Measurements from ENCODE around the gene CLSTN3. TPM values are rescaled to one million over a fixed set of nuclear protein-coding genes. Genes with fewer than 3 reads are reported as not detected.
"Not testable (repeated sequence)": the region's sequence is repeated elsewhere in the genome, so short reads cannot be mapped to it uniquely, and the experiment has no call there.

Gene CLSTN3
- total RNA-seq, 3 donors from 2014 or later (not counting 1 experiment from before 2014, with no cell fraction given) = 59.7 to 95.5 (median 61.0) TPM

DNA sequence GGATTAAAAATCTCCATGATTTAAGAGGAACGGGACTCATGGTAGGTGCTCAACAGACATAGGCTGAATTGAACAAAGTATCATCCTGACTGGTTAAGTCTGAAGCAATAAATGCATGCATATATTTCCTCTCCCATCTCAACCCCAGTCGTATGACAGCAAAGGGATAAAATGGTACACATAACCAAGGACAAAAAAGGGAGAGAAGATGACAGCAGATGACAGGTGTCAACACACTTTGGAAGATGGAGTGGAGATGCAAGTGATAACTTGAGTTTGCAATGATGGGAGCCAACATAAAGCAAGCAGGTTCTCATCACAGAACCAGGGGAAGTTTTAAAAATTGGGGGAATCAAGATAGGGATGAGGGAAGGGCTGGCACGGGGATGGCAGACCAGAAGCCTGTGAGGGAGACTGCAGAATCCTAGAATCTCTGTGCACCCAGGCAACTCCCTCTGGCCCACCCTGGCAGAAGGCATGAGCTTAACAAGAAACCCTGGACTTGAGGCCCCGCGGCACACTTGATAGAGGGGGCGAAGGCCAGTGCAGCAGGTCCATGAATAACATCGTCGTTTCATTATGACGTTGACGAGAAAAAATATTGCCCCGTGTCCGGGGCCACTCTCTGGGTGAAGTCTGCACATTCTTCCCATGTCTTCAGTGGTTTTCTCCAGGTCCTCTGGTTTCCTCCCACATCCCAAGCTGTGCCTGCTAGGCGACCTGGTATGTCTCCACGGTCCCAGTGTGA lies 26.2 kb upstream of the CLSTN3 start:
- Mint-ChIP-seq H3K4me1 (peaks cover 46 to 53% of the 10 kb centered on the region in 2 donors), H3K4me3 (no peak overlapping the region), H3K36me3 (peaks cover 13% of the 10 kb centered on the region), H3K27ac (peak overlapping the region in 1 of 2 donors; percentile 52), H3K9me3 (peaks cover 2 to 5% of the 10 kb centered on the region in 2 donors), H3K27me3 (ENCODE audit: low read depth in 2 of 2) (no peaks in the 10 kb centered on the region)
- Histone ChIP-seq H3K9me3 (ENCODE audit: control insufficient read depth, insufficient read depth, low read length) (no peaks in the 10 kb centered on the region), H3K27ac (ENCODE audit: low read length) (no peak overlapping the region), H3K36me3 (ENCODE audit: control insufficient read depth, insufficient read depth, low read length) (peaks cover 13% of the 10 kb centered on the region), H3K4me3 (ENCODE audit: low read length) (no peak overlapping the region), H3K27me3 (ENCODE audit: control insufficient read depth, insufficient read depth, low read length) (no peaks in the 10 kb centered on the region), H3K4me1 (ENCODE audit: control insufficient read depth, insufficient read depth, low read length) (peaks cover 15% of the 10 kb centered on the region)
- TF ChIP-seq, protein P1, sequence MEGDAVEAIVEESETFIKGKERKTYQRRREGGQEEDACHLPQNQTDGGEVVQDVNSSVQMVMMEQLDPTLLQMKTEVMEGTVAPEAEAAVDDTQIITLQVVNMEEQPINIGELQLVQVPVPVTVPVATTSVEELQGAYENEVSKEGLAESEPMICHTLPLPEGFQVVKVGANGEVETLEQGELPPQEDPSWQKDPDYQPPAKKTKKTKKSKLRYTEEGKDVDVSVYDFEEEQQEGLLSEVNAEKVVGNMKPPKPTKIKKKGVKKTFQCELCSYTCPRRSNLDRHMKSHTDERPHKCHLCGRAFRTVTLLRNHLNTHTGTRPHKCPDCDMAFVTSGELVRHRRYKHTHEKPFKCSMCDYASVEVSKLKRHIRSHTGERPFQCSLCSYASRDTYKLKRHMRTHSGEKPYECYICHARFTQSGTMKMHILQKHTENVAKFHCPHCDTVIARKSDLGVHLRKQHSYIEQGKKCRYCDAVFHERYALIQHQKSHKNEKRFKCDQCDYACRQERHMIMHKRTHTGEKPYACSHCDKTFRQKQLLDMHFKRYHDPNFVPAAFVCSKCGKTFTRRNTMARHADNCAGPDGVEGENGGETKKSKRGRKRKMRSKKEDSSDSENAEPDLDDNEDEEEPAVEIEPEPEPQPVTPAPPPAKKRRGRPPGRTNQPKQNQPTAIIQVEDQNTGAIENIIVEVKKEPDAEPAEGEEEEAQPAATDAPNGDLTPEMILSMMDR (IDR thresholded peaks at IDR 0.05) = no peak
- intact Hi-C loops (cut with micrococcal nuclease) = no loop called here
- DNase-seq = no peak
- no peak for ATAC-seq
- 95% methylated on average over 14 of the region's 14 CpGs for WGBS (ENCODE audit: insufficient coverage)

DNA sequence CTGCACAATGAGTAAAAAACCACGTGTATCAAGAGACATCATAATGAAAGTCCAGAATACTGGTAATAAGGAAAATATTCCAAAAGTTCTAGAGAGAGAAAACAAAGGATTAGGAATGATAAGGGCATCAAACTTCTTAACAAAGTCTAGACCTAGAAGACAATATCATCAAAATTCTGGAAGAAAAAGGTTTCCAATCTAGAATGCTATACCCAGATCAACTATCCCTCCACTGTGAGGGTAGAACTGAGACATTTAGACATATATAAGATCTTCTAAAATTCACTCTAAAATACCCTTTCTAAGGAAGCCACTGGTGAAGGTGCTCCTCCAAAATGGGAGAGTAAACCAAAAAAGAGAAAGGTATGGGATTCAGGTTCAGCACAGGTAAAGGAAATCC lies 24.1 kb upstream of the CLSTN3 start:
- intact Hi-C loops (cut with micrococcal nuclease) = loop anchor here (5.0 kb wide), 1 partner anchor 89 kb away; the partner anchor contains the start of gene LPCAT3
- Histone ChIP-seq H3K4me1 (ENCODE audit: control insufficient read depth, insufficient read depth, low read length) (peaks cover 23% of the 10 kb centered on the region), H3K9me3 (ENCODE audit: control insufficient read depth, insufficient read depth, low read length) (no peaks in the 10 kb centered on the region), H3K36me3 (ENCODE audit: control insufficient read depth, insufficient read depth, low read length) (peaks cover 5% of the 10 kb centered on the region), H3K4me3 (ENCODE audit: low read length) (no peak overlapping the region), H3K27me3 (ENCODE audit: control insufficient read depth, insufficient read depth, low read length) (no peaks in the 10 kb centered on the region), H3K27ac (ENCODE audit: low read length) (no peak overlapping the region)
- Mint-ChIP-seq H3K27ac (peak overlapping the region; percentile 29 to 37), H3K4me1 (peaks cover 53 to 60% of the 10 kb centered on the region in 2 donors), H3K36me3 (peaks cover 13% of the 10 kb centered on the region), H3K27me3 (ENCODE audit: low read depth in 2 of 2) (no peaks in the 10 kb centered on the region), H3K4me3 (peak overlapping the region; percentile 67), H3K9me3 (peaks cover 2 to 5% of the 10 kb centered on the region in 2 donors)
- DNase-seq = no peak
- WGBS (ENCODE audit: insufficient coverage) = no CpG with 5 or more reads among the region's 1 CpG
- no peak for ATAC-seq
- TF ChIP-seq, protein P1 (IDR thresholded peaks at IDR 0.05) = no peak

DNA sequence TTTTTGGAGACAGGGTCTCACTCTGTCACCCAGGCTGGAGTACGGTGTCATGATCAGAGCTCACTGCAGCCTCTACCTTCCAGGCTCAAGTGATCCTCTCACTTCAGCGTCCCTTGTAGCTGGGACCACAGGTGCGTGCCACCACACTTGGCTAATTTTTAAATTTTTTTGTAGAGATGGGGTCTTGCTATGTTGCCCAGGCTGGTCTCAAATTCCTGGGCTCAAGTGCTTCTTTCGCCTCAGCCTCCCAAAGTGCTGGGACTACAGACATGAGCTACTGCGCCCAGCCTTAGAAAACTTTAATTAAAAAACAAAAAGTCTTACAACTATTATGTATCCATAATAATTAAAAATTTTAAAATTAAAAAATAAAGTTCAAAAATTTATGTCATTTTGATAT lies 23.0 kb upstream of the CLSTN3 start:
- not testable (repeated sequence) for H3K36me3 ChIP-seq (ENCODE audit: control insufficient read depth, insufficient read depth, low read length); H3K9me3 ChIP-seq (ENCODE audit: control insufficient read depth, insufficient read depth, low read length); H3K27me3 Mint-ChIP-seq (ENCODE audit: low read depth in 2 of 2); H3K9me3 Mint-ChIP-seq; ATAC-seq; DNase-seq; H3K27ac ChIP-seq (ENCODE audit: low read length); H3K4me3 ChIP-seq (ENCODE audit: low read length); H3K27me3 ChIP-seq (ENCODE audit: control insufficient read depth, insufficient read depth, low read length); H3K4me3 Mint-ChIP-seq
- H3K4me1 ChIP-seq (ENCODE audit: control insufficient read depth, insufficient read depth, low read length) = peaks cover 23% of the 10 kb centered on the region
- intact Hi-C loops (cut with micrococcal nuclease) = loop anchor here (5.0 kb wide), 1 partner anchor 90 kb away; the partner anchor contains the start of gene LPCAT3
- 100% methylated on average over 2 of the region's 5 CpGs for WGBS (ENCODE audit: insufficient coverage)
- Mint-ChIP-seq H3K36me3 (peaks cover 13% of the 10 kb centered on the region), H3K4me1 (peaks cover 53 to 58% of the 10 kb centered on the region in 2 donors), H3K27ac (peak overlapping the region in 1 of 2 donors; percentile 37)

DNA sequence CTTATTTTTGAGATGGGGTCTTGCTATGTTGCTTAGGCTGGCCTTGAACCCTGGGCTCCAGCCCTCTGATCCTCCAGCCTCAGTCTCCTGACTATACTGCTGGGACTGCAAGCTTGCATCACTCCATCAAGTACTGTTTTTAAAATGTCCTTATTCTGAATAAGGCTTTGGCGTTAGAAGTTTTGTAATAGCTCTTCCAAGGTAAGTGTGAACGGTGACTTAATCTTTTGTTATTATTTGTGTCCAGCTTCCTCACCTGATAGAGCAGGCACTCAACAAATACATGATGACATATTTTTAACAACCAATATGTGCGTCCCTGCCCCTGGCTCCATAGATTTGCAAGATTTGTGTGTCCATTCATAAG lies 22.6 kb upstream of the CLSTN3 start:
- no peak for DNase-seq
- no peak for ATAC-seq
- Mint-ChIP-seq H3K36me3 (peaks cover 13% of the 10 kb centered on the region), H3K4me1 (peaks cover 50 to 54% of the 10 kb centered on the region in 2 donors), H3K27ac (peak overlapping the region; percentile 84 to 96), H3K4me3 (peak overlapping the region; percentile 92), H3K9me3 (peaks cover 2 to 5% of the 10 kb centered on the region in 2 donors), H3K27me3 (ENCODE audit: low read depth in 2 of 2) (no peaks in the 10 kb centered on the region)
- intact Hi-C loops (cut with micrococcal nuclease) = loop anchor here (5.0 kb wide), 1 partner anchor 90 kb away; the partner anchor contains the start of gene LPCAT3
- Histone ChIP-seq H3K4me3 (ENCODE audit: low read length) (peak overlapping the region; percentile 65), H3K4me1 (ENCODE audit: control insufficient read depth, insufficient read depth, low read length) (peaks cover 23% of the 10 kb centered on the region), H3K27me3 (ENCODE audit: control insufficient read depth, insufficient read depth, low read length) (no peaks in the 10 kb centered on the region), H3K9me3 (ENCODE audit: control insufficient read depth, insufficient read depth, low read length) (no peaks in the 10 kb centered on the region), H3K36me3 (ENCODE audit: control insufficient read depth, insufficient read depth, low read length) (no peaks in the 10 kb centered on the region), H3K27ac (ENCODE audit: low read length) (peak overlapping the region; percentile 72)
- TF ChIP-seq, protein P1 (IDR thresholded peaks at IDR 0.05) = no peak
- 52% methylated on average over 1 of the region's 3 CpGs for WGBS (ENCODE audit: insufficient coverage)
